Central memory CD4-positive, alpha-beta T cell (primary cell): ENCODE results near the gene FSD1.
A peak's percentile ranks its signal among the peaks of the same experiment; 100 is the strongest.
"Not testable (repeated sequence)": the region's sequence is repeated elsewhere in the genome, so short reads cannot be mapped to it uniquely, and the experiment has no call there.

Experiments used
- DNase-seq: peaks from one replicate; pipeline ENCODE4 v3.0.0; 2022

FSD1 gene

GRCh38 chr19:4320419-4320818 lies 16.0 kb downstream of the FSD1 start:
- DNase-seq = no peak

GRCh38 chr19:4322942-4323665 lies 18.7 kb downstream of the FSD1 start:
- no peak for DNase-seq

GRCh38 chr19:4323692-4324091 lies 19.3 kb downstream of the FSD1 start:
- no peak for DNase-seq

- no peak for DNase-seq
These were observed 19.8 kb downstream of the FSD1 start for GRCh38 chr19:4324228-4324627.

GRCh38 chr19:4326215-4326836 lies 21.9 kb downstream of the FSD1 start:
- no peak for DNase-seq

GRCh38 chr19:4326837-4327251 lies 22.4 kb downstream of the FSD1 start:
- DNase-seq = no peak

- DNase-seq = peak; percentile 47
These were observed 23.0 kb downstream of the FSD1 start for GRCh38 chr19:4327252-4327876.

GRCh38 chr19:4327877-4328242 lies 23.5 kb downstream of the FSD1 start:
- DNase-seq = no peak

- peak; percentile 86 for DNase-seq
These were observed 24.0 kb downstream of the FSD1 start for GRCh38 chr19:4328243-4328990.

GRCh38 chr19:4328991-4329681 lies 24.7 kb downstream of the FSD1 start:
- not testable (repeated sequence) for DNase-seq

- no peak for DNase-seq
These were observed 25.5 kb downstream of the FSD1 start for GRCh38 chr19:4329858-4330257.

GRCh38 chr19:4334929-4335570 lies 30.7 kb downstream of the FSD1 start:
- DNase-seq = no peak

- no peak for DNase-seq
These were observed 33.6 kb downstream of the FSD1 start for GRCh38 chr19:4337906-4338440.

- DNase-seq = no peak
These were observed 34.3 kb downstream of the FSD1 start, which contains the start of gene STAP2 for GRCh38 chr19:4338441-4339355. Gene STAP2, minus strand, starts transcription at chr19:4338827. Its CDS starts 74 bp downstream, at chr19:4338753.

GRCh38 chr19:4342314-4342614 lies 37.9 kb downstream of the FSD1 start:
- no peak for DNase-seq

- peak; percentile 97 for DNase-seq
These were observed 38.4 kb downstream of the FSD1 start for GRCh38 chr19:4342615-4343369.

GRCh38 chr19:4343370-4344307 lies 39.2 kb downstream of the FSD1 start, which contains the start of gene MPND:
Gene MPND, plus strand, starts transcription at chr19:4343562. Its CDS starts 32 bp downstream, at chr19:4343594.
- peak; percentile 90 for DNase-seq

- no peak for DNase-seq
These were observed 41.1 kb downstream of the FSD1 start for GRCh38 chr19:4345342-4346019.
